AG04449 (cell line): Measurements from ENCODE around the gene NPHS1.

Experiments used
- CTCF ChIA-PET: fragments of 350-600 bp; formaldehyde crosslinking; extraction: SDS; loops from one replicate; lab custom pipeline; 2021; ENCODE audit warnings: antibody characterized with exemption; lab: Yijun Ruan, JAX
- POLR2A ChIA-PET: fragments of 400-600, 350-600 bp; formaldehyde crosslinking; extraction: SDS; loops from one replicate; lab custom pipeline; 2020; ENCODE audit warnings: antibody characterized with exemption, inconsistent platforms; lab: Yijun Ruan, JAX
- DNase-seq: peaks from one replicate; pipeline ENCODE4 v3.0.0-alpha.2; 2010; ENCODE audit warnings: low read depth, low spot score
- H3K4me3 ChIP-seq: 2 replicates; pipeline ENCODE4 v1.5.1; 2011; ENCODE audit warnings: low read depth, mild to moderate bottlenecking, control low read depth, low read length
- CTCF ChIP-seq: IDR thresholded peaks from one replicate; pipeline ENCODE4 v1.5.1; 2011; ENCODE audit warnings: mild to moderate bottlenecking, moderate library complexity, low read length, control low read depth, inconsistent platforms; ENCODE audit not compliant: insufficient read depth; ENCODE audit errors: missing control alignments

The NPHS1 gene

GRCh38 chr19:35783469-35784434 lies 68.6 kb downstream of the NPHS1 start:
- no peak overlapping the region for H3K4me3 ChIP-seq
- DNase-seq = no peak
- CTCF ChIA-PET = no interaction called here
- TF ChIP-seq CTCF = no peak
- POLR2A ChIA-PET = no interaction called here

- ChIA-PET POLR2A (no interaction called here), CTCF (no interaction called here)
- DNase-seq = no peak
- H3K4me3 ChIP-seq = no peak overlapping the region
- TF ChIP-seq CTCF = no peak
Measured at GRCh38 chr19:35782589-35782988, 69.7 kb downstream of the NPHS1 start.

- POLR2A ChIA-PET = no interaction called here
- H3K4me3 ChIP-seq = no peak overlapping the region
- CTCF ChIA-PET = no interaction called here
Measured at GRCh38 chr19:35781650-35782049, 70.7 kb downstream of the NPHS1 start.

GRCh38 chr19:35780717-35781116 lies 71.6 kb downstream of the NPHS1 start:
- H3K4me3 ChIP-seq = no peak overlapping the region
- TF ChIP-seq CTCF = no peak
- DNase-seq = no peak
- CTCF ChIA-PET = no interaction called here
- POLR2A ChIA-PET = no interaction called here

More at GRCh38 chr19:35781650-35782049, 70.7 kb downstream of the NPHS1 start:
- DNase-seq = no peak
- TF ChIP-seq CTCF = no peak

GRCh38 chr19:35780058-35780457 lies 72.2 kb downstream of the NPHS1 start:
- ChIA-PET CTCF (no interaction called here), POLR2A (interaction anchor here (1.1 kb wide), 1 partner anchor 78 kb away, joined by 3 read pairs; no protein-coding TSS in a partner anchor)
- DNase-seq = no peak
- TF ChIP-seq CTCF = no peak
- H3K4me3 ChIP-seq = no peak overlapping the region

- no peak for DNase-seq
- POLR2A ChIA-PET = interaction anchor here (0.7 to 1.1 kb wide), 2 partner anchors 18 to 77 kb away, joined by 3 to 4 read pairs; no protein-coding TSS in a partner anchor
- CTCF ChIA-PET = no interaction called here
- no peak for TF ChIP-seq CTCF
- H3K4me3 ChIP-seq = no peak overlapping the region
Measured at GRCh38 chr19:35779033-35779432, 73.3 kb downstream of the NPHS1 start.
